HG02885 (cell line): ENCODE measurements around the gene PCDHA13.
"Not testable (repeated sequence)": the region's sequence is repeated elsewhere in the genome, so short reads cannot be mapped to it uniquely, and the experiment has no call there.

ENCODE experiments used
- ATAC-seq: cut with Tn5 transposase; IDR thresholded peaks from one replicate; pipeline ENCODE4 v1.9.1; 2021; ENCODE audit warnings: mild to moderate bottlenecking; ENCODE audit not compliant: unreplicated experiment, poor library complexity

The PCDHA13 gene

DNA sequence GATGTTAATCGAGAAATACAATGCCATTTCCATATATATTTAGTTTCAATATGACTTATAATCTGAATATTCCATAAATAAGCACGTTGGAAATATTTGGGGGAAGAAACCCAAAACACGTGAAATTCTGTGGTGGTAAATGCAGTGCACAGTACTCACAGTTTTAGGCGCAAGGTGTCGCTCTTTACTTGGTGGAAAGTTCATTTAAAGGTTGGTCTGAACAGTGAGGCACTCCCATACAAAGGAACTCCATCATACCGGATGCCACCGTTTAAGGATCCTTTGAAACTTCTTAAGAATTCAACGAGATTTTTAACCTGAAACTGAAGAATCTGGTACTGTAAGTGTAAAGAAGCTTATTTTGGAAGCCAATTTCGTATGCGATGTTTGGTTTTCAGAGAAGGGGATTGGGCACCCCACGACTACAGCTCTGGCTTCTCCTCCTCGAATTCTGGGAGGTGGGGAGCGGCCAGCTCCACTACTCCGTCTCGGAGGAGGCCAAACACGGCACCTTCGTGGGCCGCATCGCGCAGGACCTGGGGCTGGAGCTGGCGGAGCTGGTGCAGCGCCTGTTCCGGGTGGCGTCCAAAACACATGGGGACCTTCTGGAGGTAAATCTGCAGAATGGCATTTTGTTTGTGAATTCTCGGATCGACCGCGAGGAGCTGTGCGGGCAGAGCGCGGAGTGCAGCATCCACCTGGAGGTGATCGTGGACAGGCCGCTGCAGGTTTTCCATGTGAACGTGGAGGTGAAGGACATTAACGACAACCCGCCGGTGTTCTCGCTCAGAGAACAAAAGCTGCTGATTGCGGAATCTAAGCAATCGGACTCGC, 13.0 kb upstream of the PCDHA13 start, which contains the start of gene PCDHA11:
Gene PCDHA11 (plus strand): TSS at position 237 of the 834 bp plus-strand sequence. CDS start 147 bp downstream, at position 384.
- ATAC-seq = no peak

DNA sequence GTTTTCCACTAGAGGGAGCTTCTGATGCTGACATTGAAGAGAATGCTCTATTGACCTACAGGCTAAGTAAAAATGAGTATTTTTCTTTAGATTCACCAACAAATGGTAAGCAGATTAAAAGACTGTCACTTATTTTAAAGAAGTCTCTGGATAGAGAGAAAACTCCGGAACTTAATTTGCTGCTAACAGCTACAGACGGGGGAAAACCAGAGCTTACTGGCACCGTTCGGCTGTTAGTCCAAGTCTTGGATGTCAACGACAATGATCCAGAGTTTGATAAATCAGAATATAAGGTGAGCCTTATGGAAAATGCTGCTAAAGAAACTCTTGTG, 12.4 kb upstream of the PCDHA13 start:
- ATAC-seq = no peak

GRCh38 chr5:140870221-140871201, 11.4 kb upstream of the PCDHA13 start:
- no peak for ATAC-seq

- no peak for ATAC-seq
These were observed 6.5 kb upstream of the PCDHA13 start, which contains the start of gene PCDHA12 for GRCh38 chr5:140875085-140876065. Gene PCDHA12 (plus strand): TSS chr5:140875308. CDS start chr5:140875473, 165 bp downstream.

- not testable (repeated sequence) for ATAC-seq
These were observed 5.2 kb upstream of the PCDHA13 start for GRCh38 chr5:140876541-140877261.

DNA sequence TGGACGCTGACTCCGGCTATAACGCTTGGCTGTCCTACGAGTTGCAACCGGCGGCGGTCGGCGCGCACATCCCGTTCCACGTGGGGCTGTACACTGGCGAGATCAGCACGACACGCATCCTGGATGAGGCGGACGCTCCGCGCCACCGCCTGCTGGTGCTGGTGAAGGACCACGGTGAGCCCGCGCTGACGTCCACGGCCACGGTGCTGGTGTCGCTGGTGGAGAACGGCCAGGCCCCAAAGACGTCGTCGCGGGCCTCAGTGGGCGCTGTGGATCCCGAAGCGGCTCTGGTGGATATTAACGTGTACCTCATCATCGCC, 4.7 kb upstream of the PCDHA13 start:
- no peak for ATAC-seq

GRCh38 chr5:140882591-140882899, 621 bp downstream of the PCDHA13 start:
- ATAC-seq = no peak

GRCh38 chr5:140883373-140883772, 1.4 kb downstream of the PCDHA13 start:
- no peak for ATAC-seq

DNA sequence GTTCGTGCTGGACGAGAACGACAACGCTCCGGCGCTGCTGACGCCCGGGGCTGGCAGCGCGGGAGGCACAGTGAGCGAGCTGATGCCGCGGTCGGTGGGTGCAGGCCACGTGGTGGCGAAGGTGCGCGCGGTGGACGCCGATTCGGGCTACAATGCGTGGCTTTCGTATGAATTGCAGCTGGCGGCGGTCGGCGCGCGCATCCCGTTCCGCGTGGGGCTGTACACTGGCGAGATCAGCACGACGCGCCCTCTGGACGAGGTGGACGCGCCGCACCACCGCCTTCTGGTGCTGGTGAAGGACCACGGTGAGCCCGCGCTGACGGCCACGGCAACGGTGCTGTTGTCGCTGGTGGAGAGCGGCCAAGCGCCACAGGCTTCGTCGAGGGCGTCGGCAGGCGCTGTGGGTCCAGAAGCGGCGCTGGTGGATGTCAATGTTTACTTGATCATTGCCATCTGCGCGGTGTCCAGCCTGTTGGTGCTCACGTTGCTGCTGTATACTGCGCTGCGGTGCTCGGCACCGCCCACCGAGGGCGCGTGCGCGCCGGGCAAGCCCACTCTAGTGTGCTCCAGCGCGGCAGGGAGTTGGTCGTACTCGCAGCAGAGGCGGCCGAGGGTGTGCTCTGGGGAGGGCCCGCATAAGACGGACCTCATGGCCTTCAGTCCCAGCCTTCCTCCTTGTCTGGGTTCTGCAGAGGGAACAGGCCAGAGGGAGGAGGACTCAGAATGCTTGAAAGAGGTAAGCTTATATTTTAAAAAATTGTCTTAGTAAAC, 2.2 kb downstream of the PCDHA13 start:
- ATAC-seq = no peak

DNA sequence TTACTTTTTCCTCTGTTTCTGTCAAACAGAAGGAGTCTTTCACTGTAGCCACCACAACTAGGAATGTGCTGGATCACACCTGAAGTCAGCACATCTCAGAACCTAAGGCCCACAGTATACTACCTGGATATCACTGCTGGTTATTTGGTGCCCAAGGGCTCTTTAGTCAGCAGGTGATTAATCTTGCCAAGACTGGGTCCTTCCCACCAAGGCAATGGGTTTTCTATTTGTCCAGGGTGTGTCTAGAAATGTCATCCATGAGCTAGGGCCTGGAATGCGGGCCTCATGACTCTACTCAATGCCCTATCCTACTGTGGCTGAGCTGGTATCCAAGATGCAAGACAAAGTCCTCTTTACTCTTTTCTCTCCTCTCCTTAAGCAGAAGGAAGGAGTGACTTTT, 34.4 kb downstream of the PCDHA13 start:
- ATAC-seq = no peak

GRCh38 chr5:140923601-140924000, 41.7 kb downstream of the PCDHA13 start:
- ATAC-seq = no peak

GRCh38 chr5:140925806-140926442, 44.0 kb downstream of the PCDHA13 start, which contains the start of gene PCDHAC1:
Gene PCDHAC1 (plus strand): TSS chr5:140926299. CDS start chr5:140926893, 594 bp downstream.
- no peak for ATAC-seq

DNA sequence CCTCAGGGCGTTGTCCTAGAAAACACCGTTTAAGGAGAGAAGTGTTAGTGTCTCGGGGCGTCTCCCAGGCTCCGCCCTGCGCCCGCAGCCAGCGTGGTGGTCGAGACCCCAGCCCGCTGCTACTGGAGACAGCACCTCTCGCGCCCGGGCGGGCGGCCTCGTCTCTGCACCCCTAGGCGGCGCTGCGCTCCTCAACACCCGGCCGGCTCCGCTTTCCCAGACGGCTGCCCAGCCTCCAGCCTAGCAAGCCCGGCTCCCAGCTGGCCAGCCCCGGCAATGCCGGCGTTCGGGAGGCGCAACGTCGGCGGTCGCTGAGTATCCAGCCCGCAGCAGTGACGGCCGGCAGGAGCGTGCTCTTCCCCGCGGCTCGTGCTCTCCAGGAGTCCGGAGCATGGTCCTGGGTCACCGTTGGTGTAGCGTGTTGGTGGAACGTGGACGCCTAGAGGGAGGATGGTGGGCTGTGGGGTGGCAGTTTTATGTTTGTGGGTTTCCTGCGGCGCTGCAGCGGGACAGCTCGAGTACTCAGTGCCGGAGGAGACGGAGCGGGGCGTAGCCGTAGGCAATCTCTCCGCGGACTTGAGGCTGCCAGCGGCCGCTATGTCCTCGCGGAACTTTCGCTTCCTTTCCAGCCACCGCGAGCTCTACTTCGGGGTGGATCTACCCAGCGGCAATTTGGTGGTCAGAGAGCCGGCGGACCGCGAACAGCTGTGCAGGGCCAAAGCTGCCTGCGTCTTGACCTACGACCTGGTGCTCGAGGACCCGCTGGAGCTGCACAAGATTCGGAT, 44.7 kb downstream of the PCDHA13 start:
- no peak for ATAC-seq

DNA sequence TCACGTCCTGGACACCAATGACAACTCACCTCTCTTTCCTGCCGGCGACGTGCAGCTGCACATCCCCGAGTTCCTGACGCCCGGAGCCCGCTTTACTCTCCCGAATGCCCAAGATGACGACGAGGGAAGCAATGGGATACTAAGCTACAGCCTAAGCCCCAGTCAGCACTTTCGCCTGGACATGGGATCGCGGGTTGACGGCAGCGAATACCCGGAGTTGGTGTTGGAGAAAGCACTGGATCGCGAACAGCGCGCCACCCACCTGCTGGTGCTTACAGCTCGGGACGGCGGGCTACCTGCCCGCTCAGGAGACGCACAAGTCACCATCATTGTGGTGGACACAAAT, 45.3 kb downstream of the PCDHA13 start:
- no peak for ATAC-seq
